ENCODE data around the gene DCTN4.

The DCTN4 gene

DNA sequence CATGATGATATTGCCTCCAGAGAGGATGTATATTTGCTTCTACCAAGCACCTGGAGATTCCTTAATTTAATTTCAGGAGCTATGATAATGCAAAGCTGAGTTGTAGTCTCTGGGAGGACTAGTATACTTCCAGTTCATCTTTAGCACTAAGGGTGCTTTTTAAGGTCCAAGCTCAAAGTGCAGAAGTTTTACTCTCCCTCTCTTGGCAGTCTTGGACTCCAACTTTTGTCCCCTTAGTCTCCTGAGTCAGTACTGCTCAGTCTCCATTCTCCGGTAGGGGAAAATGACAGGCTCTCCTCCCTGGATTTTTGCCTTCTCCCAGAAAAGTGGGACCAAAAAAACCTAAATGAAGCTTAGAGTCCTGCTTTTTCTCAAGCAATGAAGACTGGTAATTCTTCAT, 28.1 kb upstream of the DCTN4 start:
- TF ChIP-seq POLR2A (IDR thresholded peaks at IDR 0.05; ENCODE audit: extremely low read depth, insufficient read length) (no peak), MYC (IDR thresholded peaks at IDR 0.05; ENCODE audit: low read depth, low read length) (no peak)
- TF ChIP-seq, protein P1, sequence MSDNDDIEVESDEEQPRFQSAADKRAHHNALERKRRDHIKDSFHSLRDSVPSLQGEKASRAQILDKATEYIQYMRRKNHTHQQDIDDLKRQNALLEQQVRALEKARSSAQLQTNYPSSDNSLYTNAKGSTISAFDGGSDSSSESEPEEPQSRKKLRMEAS (IDR thresholded peaks at IDR 0.05; ENCODE audit: low read depth, low read length) = no peak
- TF ChIP-seq, protein P2, sequence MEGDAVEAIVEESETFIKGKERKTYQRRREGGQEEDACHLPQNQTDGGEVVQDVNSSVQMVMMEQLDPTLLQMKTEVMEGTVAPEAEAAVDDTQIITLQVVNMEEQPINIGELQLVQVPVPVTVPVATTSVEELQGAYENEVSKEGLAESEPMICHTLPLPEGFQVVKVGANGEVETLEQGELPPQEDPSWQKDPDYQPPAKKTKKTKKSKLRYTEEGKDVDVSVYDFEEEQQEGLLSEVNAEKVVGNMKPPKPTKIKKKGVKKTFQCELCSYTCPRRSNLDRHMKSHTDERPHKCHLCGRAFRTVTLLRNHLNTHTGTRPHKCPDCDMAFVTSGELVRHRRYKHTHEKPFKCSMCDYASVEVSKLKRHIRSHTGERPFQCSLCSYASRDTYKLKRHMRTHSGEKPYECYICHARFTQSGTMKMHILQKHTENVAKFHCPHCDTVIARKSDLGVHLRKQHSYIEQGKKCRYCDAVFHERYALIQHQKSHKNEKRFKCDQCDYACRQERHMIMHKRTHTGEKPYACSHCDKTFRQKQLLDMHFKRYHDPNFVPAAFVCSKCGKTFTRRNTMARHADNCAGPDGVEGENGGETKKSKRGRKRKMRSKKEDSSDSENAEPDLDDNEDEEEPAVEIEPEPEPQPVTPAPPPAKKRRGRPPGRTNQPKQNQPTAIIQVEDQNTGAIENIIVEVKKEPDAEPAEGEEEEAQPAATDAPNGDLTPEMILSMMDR (IDR thresholded peaks at IDR 0.05; ENCODE audit: low read depth, low read length) = no peak
- DNase-seq (ENCODE audit: low read depth) = no peak
- H3K4me3 ChIP-seq (ENCODE audit: low read depth, low read length) = peak overlapping the region; percentile 9

DNA sequence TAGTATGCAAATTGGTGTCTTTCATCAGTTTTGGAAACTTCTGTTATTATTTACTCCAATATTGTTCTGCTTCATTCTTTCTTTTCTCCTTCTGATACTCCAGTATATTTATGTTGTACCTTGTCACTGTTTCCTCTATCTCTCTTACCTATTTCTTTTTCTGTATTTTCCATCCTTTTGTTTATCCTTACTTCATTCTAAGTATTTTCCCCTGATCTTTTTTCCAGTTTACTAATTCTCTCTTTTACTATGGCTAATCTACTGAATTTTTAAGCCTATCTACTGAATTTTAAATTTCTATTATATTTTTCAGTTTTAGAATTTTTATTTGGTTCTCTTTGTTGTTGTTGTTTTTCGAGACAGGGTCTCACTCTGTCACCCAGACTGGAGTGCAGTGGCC, 27.1 kb upstream of the DCTN4 start:
- no peak for DNase-seq (ENCODE audit: low read depth)
- no peak for TF ChIP-seq MYC (IDR thresholded peaks at IDR 0.05; ENCODE audit: low read depth, low read length)
- no peak overlapping the region for H3K4me3 ChIP-seq (ENCODE audit: low read depth, low read length)

DNA sequence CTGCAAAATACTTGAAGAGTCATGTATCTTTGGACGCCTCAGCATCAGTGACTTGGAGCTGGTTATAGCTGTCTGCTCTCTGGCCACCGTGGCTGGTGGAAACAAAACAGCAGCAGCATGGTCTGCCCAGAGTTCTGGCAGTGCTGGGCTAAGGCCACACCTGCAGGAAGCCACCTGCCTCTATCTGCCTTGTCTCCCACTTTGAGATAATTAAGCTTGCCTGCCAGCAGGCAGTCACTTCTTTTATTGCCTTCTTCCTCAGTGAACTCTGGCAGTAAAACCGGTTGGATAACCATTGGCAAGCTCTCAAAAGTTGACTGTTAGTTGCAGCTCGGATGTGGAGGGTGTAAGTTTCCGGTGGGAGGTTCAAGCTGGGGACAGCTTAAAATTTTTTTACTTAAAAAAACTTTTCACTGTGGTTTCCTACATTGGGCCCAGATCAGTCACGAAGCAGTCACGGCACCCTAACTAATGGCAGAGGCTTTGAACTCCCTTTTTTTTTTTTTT, 24.7 kb upstream of the DCTN4 start:
- H3K4me3 ChIP-seq (ENCODE audit: low read depth, low read length) = peak overlapping the region; percentile 83
- TF ChIP-seq, protein P1 (IDR thresholded peaks at IDR 0.05; ENCODE audit: low read depth, low read length) = no peak
- TF ChIP-seq MYC (IDR thresholded peaks at IDR 0.05; ENCODE audit: low read depth, low read length) = no peak
- TF ChIP-seq, protein P2 (IDR thresholded peaks at IDR 0.05; ENCODE audit: low read depth, low read length) = no peak
- TF ChIP-seq POLR2A (IDR thresholded peaks at IDR 0.05; ENCODE audit: extremely low read depth, insufficient read length) = no peak
- peak; percentile 94 for DNase-seq (ENCODE audit: low read depth)

DNA sequence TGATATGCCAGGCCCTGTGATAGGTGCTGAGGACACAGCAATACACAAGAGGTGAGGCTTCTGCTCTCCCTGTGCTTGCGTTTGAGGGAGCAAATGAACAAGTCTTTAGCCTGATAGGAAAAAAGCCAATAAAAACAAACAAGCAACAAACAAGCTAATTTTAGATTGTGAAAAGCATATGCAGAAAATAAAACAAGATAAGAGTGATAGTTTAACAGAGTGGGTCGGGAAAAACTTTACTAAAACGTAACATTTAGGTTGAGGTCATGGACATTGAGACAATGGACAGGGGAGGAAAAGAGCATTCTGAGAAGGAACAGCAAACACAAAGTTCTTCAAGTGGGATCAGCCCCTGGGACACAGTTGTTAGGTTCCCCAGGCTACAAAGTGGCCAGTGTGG, 24.0 kb upstream of the DCTN4 start:
- no peak for TF ChIP-seq MYC (IDR thresholded peaks at IDR 0.05; ENCODE audit: low read depth, low read length)
- DNase-seq (ENCODE audit: low read depth) = no peak
- peak overlapping the region; percentile 83 for H3K4me3 ChIP-seq (ENCODE audit: low read depth, low read length)

DNA sequence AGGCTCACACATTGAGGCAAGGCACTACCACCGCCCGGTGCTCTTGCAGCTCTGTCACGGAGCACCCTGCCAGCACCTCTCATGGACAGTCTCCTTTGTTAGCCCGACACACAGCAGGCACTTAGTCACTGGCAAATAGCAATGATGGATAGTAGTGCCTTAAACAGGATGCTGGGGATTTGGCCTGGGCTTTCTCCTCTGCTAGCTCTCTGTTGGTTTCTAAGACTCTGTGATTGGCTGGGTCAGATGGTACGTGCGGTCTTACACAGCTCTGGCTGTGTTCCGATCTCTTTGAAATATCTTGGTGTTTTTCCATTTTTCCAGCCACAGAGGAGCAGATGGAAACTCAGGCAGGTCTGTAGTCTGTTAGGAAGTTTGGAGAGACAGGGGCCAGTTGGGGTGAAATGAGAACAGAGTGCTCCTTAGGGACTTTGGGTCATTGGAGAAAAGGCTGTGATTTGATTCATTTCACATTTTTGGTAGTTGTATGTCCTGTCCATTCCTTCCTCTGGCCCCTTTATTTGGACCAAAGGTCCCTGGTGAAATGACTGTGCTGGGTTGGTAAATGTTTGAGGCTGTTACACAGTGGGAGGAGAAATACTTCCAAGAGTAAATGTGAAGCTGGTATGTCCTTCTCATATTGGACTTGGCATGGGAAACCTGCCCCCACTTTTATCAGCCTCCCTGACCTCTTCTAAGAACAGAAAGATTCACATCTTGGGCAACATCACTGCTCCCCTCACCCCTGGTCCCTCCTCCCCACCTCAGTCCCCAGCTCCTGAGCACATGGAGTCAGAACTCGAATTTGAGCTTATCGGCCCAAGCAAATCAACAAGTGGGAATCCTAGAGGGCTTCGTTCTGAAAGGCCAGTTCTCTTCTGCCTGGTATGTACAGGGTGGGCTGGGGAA, 23.1 kb upstream of the DCTN4 start:
- TF ChIP-seq POLR2A (IDR thresholded peaks at IDR 0.05; ENCODE audit: extremely low read depth, insufficient read length) (no peak), MYC (IDR thresholded peaks at IDR 0.05; ENCODE audit: low read depth, low read length) (no peak)
- TF ChIP-seq, protein P2 (IDR thresholded peaks at IDR 0.05; ENCODE audit: low read depth, low read length) = no peak
- TF ChIP-seq, protein P1 (IDR thresholded peaks at IDR 0.05; ENCODE audit: low read depth, low read length) = no peak
- peak; percentile 26 for DNase-seq (ENCODE audit: low read depth)

DNA sequence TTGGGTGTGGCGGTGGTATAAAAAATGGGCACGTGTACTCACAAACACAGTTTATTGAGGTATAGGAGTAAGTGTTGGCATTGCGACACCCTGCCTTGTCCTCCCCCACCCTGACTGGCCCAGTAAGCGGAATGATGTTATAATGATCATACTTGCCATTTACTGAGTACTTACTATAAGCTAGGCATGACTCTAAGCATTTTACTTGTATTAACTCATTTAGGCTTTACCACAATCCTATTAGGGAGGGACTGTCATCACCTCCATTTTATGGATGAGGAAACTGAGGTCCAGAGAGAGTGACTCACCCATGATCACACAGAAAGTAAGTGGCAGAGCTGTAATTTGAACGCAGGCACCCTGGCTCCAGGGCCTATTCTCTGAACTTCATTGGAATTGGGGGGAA, 22.0 kb upstream of the DCTN4 start:
- peak; percentile 70 for DNase-seq (ENCODE audit: low read depth)
- TF ChIP-seq, protein P1 (IDR thresholded peaks at IDR 0.05; ENCODE audit: low read depth, low read length) = peak; percentile 52; the same call in 1 of the 2 replicates
- peak; percentile 56; the same call in 1 of the 2 replicates for TF ChIP-seq MYC (IDR thresholded peaks at IDR 0.05; ENCODE audit: low read depth, low read length)
- no peak for TF ChIP-seq POLR2A (IDR thresholded peaks at IDR 0.05; ENCODE audit: extremely low read depth, insufficient read length)
- TF ChIP-seq, protein P2 (IDR thresholded peaks at IDR 0.05; ENCODE audit: low read depth, low read length) = no peak
- peak overlapping the region; percentile 83 for H3K4me3 ChIP-seq (ENCODE audit: low read depth, low read length)

More for the DNA sequence above, 23.1 kb upstream of the DCTN4 start:
- H3K4me3 ChIP-seq (ENCODE audit: low read depth, low read length) = peak overlapping the region; percentile 83
